NB4 (cell line): ENCODE results near the gene PCSK2.

Experiments
- DNase-seq: peaks from one replicate; pipeline ENCODE4 v3.0.0; 2010; ENCODE audit warnings: low read depth
- H3K4me3 ChIP-seq: one replicate; pipeline ENCODE4 v1.5.1; 2011; ENCODE audit warnings: mild to moderate bottlenecking, low read depth, low read length, moderate library complexity
- MYC ChIP-seq: IDR thresholded peaks from 2 replicates; pipeline ENCODE4 v1.6.1; 2011; ENCODE audit warnings: low read depth, low read length
- POLR2A ChIP-seq: IDR thresholded peaks from 2 replicates; pipeline ENCODE4 v1.6.1; 2011; ENCODE audit warnings: mild to moderate bottlenecking; ENCODE audit not compliant: insufficient read length; ENCODE audit errors: extremely low read depth
- TF ChIP-seq, protein P1 (sequence below): IDR thresholded peaks from one replicate; pipeline ENCODE4 v1.5.1; 2012; ENCODE audit warnings: low read depth, low read length
- TF ChIP-seq, protein P2 (sequence below): IDR thresholded peaks from 2 replicates; pipeline ENCODE4 v1.6.1; 2011; ENCODE audit warnings: low read depth, low read length

Gene PCSK2

GRCh38 chr20:17508756-17509155, 281.9 kb downstream of the PCSK2 start:
- TF ChIP-seq, protein P1, sequence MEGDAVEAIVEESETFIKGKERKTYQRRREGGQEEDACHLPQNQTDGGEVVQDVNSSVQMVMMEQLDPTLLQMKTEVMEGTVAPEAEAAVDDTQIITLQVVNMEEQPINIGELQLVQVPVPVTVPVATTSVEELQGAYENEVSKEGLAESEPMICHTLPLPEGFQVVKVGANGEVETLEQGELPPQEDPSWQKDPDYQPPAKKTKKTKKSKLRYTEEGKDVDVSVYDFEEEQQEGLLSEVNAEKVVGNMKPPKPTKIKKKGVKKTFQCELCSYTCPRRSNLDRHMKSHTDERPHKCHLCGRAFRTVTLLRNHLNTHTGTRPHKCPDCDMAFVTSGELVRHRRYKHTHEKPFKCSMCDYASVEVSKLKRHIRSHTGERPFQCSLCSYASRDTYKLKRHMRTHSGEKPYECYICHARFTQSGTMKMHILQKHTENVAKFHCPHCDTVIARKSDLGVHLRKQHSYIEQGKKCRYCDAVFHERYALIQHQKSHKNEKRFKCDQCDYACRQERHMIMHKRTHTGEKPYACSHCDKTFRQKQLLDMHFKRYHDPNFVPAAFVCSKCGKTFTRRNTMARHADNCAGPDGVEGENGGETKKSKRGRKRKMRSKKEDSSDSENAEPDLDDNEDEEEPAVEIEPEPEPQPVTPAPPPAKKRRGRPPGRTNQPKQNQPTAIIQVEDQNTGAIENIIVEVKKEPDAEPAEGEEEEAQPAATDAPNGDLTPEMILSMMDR: no peak
- no peak for TF ChIP-seq POLR2A
- TF ChIP-seq, protein P2, sequence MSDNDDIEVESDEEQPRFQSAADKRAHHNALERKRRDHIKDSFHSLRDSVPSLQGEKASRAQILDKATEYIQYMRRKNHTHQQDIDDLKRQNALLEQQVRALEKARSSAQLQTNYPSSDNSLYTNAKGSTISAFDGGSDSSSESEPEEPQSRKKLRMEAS: no peak
- TF ChIP-seq MYC: no peak
- no peak overlapping the region for H3K4me3 ChIP-seq
- no peak for DNase-seq

DNA sequence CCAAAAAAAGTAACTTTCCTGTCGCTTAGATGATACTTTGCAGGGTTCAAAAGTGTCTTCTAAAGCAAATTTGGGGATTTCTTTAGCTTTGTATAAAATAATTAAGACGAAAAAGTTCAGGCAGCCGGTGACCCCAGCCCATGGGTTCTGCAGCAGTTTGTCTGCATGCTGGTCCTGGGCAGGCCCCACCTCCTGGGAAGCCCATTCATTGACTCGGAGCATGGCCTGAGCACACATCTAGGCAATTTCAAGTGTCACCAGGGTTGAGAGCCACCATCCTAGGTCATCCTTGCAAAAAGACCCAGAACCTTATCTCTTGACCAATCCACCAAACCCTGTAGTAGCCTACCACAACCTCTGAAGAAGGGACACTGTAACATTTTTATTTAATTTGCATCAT, 283.7 kb downstream of the PCSK2 start:
- H3K4me3 ChIP-seq: no peak overlapping the region
- TF ChIP-seq, protein P2: no peak

DNA sequence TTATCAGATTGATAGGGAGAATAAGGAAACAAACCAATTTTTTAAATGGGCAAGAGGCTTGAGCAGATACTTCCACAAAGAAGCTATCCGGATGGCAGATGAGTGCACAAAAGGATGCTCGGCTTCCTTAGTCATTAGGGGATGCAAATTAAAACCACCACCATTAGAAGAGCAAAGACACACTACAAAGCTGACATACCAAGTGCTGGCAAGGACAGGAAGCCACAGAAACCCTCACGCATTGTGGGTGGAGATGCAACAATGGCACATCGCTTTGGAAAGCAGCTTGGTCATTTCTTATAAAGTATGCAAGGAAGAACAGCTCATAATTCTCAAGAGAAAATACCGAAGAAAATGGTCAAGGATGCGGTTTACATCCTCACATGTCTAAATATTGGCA, 284.6 kb downstream of the PCSK2 start:
- no peak for DNase-seq
- TF ChIP-seq, protein P2: no peak
- TF ChIP-seq MYC: no peak
- TF ChIP-seq, protein P1: no peak
- no peak for TF ChIP-seq POLR2A
- H3K4me3 ChIP-seq: no peak overlapping the region

More for the DNA sequence above, 283.7 kb downstream of the PCSK2 start:
- DNase-seq: no peak

- TF ChIP-seq, protein P2: no peak
- TF ChIP-seq, protein P1: no peak
- no peak for TF ChIP-seq MYC
- no peak for TF ChIP-seq POLR2A
- no peak overlapping the region for H3K4me3 ChIP-seq
- no peak for DNase-seq
Measured at GRCh38 chr20:17513939-17514338, 287.1 kb downstream of the PCSK2 start.

GRCh38 chr20:17515053-17515452, 288.2 kb downstream of the PCSK2 start:
- DNase-seq: no peak
- TF ChIP-seq, protein P1: no peak
- no peak for TF ChIP-seq MYC
- TF ChIP-seq, protein P2: no peak
- no peak for TF ChIP-seq POLR2A
- H3K4me3 ChIP-seq: no peak overlapping the region

- H3K4me3 ChIP-seq: no peak overlapping the region
- TF ChIP-seq, protein P2: no peak
- TF ChIP-seq MYC: no peak
- TF ChIP-seq, protein P1: no peak
- no peak for TF ChIP-seq POLR2A
- DNase-seq: peak; percentile 34
Measured at GRCh38 chr20:17518339-17519052, 291.7 kb downstream of the PCSK2 start.
